Measurements from ENCODE around the gene OSBPL8. TPM values are rescaled to one million over a fixed set of nuclear protein-coding genes. Genes with fewer than 3 reads are reported as not detected.
"Not testable (repeated sequence)": the region's sequence is repeated elsewhere in the genome, so short reads cannot be mapped to it uniquely, and the experiment has no call there.

The OSBPL8 gene
- total RNA-seq, 1 donor from 2014 or later, result 118 TPM

DNA sequence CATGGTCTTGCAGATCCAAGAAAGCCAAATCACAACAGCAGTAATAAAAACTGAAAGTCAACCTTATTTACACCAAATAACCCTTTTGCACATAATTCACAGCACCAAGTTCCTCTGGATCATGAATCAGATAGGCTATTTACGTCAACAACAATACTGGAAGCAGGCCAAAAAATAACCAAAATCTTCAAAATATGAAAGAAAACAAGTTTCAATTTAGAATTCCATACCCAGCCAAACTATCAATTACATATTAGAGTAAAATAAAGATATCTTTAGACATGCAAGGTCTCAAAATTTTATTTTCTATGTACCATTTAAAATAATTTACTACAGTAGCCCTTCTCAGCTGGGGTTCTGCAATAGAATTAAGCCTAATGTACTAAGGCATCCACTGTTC is 134.6 kb downstream of the OSBPL8 start:
- intact Hi-C loops (cut with micrococcal nuclease), result no loop called here

DNA sequence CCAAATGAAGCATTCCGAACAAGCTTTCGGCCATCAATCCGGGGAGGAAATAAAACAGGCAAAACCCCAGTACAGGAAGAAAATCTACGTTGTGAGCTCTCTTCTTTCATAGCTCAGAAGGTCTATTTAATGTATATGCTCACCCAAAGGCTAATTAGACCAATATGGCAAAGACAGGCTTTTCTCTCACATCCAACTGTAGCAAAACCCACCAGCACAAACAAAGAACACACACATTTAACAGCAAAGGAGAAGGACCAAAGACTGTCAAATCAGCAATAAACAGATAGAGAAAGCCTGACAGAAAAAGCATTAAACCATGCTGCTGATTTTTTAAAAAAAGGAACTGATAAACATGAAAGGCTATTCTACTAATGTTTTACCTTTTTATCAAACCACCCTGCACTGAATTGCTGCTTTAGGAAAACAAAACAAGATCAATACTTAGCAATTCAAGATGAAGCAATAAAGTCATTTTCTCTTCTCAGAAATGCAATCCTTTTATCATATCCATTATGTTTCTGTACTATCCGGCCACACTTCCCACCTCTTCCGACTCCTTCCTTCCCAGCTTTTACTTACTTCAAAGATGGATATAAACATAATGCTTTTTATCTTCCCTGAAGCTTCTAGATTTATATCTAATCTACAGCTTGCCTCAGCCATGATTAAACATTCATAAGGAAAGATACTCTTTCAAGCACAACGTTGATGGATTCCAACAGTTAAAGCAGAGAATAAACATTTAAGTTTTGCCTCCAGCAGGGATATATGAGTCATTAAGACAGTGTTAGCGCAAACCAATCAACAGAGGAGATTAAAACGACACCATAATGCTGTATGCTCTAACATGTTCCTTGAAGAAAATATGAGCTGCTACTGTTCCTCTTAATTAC is 136.8 kb downstream of the OSBPL8 start:
- intact Hi-C loops (cut with micrococcal nuclease), result no loop called here

DNA sequence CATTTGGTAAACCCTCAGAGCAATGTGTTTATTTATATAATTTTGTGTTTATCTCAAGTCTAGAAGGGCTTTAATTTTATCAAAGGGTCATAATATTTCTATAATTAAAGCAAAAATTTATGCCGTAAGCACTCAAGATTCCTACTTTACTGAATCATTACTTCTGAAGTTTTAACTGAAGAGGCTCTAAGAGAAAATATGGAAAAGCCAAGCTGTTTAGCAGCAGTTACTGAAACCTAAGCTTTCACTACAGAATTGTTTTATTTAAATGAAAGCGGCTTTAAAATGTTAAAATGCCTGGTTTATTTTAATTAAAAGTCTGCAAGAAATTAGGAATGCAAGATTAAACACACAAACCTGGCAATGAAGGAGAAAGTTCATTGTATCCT is 137.4 kb downstream of the OSBPL8 start:
- intact Hi-C loops (cut with micrococcal nuclease), result no loop called here

DNA sequence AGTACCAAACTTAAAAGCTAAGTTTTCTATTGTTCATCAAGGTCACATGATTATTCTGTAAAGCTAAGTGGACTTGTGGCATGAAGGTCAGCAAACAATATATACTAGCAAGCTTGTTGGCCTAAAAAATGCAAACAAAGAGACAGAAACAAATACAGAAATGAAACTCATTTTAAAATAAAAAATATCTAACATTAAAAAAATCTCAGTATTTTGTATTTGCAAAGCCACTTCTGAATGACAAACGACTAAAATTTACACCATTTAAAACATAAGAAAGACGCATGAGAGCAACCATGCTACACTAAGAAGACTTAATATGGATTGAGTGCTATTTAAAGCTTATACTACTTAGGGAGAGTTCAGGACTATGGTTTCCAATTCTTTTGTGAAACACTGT is 138.5 kb downstream of the OSBPL8 start:
- intact Hi-C loops (cut with micrococcal nuclease), result no loop called here

DNA sequence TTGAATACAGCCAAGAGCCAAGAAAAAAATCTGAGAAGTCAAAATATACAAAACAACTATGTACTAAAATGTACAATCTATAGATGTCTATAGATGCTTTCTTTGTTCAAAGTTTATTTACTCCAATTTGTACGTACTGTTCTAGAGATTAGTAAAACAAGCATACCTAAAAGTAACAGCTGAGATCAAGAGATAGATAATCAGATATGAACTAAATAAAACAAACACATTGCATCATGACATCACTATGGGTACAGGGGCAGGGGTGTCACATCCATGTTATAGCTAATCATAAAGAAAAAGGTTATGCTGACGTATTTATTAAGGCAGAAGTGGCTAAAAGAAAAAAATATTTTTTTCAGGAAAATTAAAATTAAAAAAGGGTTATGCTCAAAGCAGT is 139.3 kb downstream of the OSBPL8 start:
- intact Hi-C loops (cut with micrococcal nuclease), result no loop called here

DNA sequence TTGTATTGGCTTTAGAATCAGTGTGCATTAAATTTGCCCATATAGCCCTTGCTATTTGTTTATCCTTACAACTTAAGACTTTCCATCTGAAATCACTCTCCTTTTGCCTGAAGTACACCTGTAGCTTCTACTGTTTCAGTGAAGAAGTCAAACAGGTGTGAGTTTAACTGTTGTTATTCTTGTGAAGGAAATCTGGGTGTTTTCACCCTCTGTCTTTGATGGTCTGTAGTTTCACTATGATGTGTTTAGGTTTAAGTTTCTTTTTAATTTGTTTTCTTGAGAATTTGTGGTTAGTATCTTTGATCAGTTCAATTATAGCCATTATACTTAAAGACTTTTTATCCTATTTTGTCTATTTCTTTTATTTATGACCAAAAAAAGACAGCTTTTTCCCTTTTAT is 142.5 kb downstream of the OSBPL8 start:
- intact Hi-C loops (cut with micrococcal nuclease), result no loop called here

DNA sequence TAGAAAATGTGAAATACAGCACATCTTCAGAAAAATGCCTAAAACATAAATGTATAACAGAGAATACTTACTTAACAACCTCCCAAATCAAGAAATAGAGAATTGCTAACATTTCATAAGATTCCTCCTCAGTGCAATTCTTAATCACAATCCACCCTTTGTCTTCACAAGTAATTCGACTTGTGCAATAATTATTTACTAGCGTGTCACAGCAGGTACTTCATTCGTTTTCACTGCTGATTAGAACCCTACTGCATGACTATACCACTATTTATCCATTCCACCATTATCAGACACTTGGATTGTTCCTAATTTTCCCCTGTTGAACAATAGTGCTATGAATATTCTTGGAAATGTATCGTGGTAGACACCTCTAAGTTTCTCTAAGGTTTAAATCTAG is 146.4 kb downstream of the OSBPL8 start:
- intact Hi-C loops (cut with micrococcal nuclease), result no loop called here

DNA sequence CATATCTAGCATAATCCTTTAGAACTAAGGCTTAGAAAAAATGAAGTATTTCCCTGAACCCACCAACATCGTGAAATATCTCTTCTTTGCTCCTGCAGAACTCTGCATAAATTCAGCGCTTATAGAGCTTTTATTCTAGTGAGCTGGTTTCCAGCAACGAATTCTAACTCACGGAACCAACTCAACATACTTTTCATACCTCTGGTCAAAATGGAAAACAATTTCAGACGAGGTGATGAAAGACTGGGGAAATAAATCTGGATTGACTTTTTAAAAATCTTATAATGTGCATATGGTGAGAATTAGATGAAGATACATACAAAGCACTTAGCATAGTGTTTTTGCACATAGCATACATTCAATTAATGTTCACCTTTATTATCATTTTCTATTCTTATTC is 148.8 kb downstream of the OSBPL8 start:
- intact Hi-C loops (cut with micrococcal nuclease), result no loop called here

DNA sequence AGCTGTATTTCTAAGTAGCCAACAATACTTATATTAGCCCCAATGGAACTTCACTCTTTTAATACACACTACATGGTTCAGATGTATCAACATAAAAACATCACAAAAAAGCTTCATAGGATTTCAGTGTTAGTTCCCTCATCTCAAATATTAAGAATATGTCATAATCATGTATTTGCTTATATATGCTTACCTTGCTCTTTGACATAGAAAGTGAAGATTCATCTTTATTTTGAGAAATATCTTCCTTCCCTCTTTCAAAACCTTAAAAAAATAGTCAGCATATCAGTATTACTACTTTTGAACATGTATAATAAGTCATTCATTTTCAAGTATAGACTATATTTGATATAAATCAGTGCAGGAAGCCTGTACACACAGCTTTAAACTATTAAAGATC is 149.2 kb downstream of the OSBPL8 start:
- intact Hi-C loops (cut with micrococcal nuclease), result no loop called here

DNA sequence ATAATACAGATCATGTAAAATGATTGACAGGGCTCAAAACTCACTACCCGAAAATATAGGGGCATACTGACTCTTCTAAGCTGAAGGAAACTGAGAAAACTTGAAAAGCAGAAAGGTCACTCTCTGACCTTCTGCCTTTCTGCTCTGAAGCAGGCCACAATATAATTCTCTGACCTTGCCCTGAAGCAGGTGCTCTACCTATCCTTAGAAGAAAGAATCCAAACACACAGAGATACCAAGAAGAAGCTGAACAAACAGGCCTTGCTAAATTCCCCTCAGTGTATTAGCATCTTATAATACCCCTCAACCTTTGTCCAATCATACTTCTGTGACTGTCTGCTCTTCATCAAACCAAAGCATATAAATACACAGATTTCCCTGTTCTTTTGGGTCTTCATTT is 150.5 kb downstream of the OSBPL8 start:
- intact Hi-C loops (cut with micrococcal nuclease), result no loop called here

DNA sequence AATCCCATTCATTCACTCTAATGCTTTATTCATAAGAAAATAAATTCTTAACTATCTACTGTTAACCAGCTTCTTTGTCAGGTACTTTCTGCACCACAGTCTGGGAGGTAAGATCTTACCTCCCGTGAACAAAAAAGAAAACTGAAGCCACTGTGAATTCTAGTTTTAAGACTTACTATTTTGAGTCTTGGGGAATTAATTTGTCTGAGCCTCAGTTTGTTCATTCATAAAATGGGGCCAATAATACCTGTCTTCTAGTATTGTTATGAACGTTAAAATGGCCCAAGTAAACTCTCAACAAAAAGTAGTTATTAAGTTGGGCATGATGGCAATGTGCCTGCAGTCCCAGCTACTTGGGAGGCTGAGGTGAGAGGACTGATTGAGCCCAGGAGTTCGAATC is 151.9 kb downstream of the OSBPL8 start:
- intact Hi-C loops (cut with micrococcal nuclease), result no loop called here

DNA sequence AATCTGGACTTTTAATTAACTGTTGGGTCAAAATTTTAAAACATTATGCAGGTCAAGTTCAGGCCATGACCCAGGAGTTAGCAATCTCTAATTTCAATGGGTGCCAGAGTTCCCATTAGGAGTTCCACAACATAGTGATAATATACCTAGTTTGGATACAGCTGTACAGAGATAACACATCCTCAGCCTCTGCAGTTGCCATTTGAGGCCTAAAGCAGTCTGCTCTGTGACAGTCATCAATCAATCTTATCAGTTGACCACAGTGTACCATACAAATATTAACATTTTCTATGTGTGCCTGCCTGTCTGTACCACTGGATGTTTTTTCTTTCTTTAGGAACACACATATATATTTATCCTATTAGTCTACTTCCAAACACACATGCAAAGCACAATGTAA is 157.3 kb downstream of the OSBPL8 start:
- intact Hi-C loops (cut with micrococcal nuclease), result no loop called here

DNA sequence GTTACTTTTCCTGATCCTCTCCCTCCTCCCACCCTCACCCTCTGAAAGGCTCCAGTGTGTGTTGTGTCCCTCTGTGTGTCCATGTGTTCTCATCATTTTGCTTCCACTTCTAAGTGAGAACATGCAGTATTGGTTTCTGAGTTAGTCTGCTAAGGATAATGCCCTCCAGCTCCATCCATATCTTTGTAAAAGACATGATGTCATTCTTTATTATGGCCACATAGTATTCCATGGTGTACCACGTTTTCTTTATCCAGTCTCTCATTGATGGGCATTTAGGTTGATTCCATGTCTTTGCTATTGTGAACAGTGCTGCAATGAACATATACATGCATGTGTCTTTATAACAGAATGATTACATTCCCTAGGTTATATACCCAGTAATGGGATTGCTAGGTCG is 159.4 kb downstream of the OSBPL8 start:
- intact Hi-C loops (cut with micrococcal nuclease), result no loop called here

DNA sequence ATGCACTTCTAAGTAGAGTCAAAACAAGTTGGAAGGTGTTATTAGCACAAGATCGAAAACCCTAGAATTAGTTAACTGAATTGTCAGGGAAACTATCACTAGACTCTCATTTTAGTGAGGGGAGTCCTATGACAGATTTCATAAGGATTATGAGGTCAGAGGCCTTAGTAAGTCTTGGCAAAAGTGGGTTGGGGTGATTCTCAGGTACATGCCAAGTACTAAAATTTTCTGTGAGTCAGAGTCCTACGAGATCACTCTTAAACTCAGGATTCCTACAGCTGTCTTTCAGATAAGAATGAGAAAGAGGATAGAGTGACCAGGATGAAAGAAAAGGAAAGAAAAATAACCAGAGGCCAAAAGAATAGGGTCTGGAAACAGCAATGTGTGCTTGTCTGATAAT is 160.5 kb downstream of the OSBPL8 start:
- intact Hi-C loops (cut with micrococcal nuclease), result no loop called here

DNA sequence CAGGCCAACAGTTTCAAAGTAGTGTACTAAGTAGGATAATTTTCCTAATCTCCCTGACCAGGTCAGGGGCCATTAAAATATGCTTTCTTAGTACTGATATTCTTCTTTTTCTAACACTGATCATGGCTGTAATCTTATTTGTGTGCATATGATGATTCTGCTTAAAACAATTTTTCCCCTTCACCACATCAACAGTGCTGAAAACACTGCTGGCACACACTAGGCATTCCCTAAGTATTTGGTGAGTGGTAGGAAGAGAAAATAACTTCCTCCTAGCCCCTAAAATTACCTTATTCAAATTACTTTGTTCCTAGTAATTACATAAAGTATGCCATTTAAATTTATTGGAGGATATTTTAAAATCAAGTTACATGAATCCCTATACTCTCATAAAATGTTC is 161.5 kb downstream of the OSBPL8 start:
- intact Hi-C loops (cut with micrococcal nuclease), result no loop called here

DNA sequence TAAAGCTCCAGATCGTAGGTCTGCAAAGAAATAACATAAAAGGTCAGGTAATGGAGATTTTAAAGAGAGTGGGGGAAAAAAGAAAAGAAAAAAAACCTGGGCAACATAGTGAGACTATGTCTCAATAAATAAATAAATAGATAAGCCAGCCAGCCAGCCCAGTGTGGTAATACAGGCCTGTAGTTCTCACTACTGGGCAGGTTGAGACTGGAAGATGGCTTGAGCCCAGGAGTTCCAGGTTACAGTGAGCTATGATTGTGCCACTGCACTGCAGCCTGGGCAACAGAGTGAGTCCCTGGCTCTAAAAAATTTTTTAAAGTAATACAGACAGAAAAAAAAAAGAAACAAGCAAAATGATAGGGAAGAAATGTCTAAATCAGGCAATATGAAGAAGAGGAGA is 168.1 kb downstream of the OSBPL8 start:
- intact Hi-C loops (cut with micrococcal nuclease), result no loop called here

DNA sequence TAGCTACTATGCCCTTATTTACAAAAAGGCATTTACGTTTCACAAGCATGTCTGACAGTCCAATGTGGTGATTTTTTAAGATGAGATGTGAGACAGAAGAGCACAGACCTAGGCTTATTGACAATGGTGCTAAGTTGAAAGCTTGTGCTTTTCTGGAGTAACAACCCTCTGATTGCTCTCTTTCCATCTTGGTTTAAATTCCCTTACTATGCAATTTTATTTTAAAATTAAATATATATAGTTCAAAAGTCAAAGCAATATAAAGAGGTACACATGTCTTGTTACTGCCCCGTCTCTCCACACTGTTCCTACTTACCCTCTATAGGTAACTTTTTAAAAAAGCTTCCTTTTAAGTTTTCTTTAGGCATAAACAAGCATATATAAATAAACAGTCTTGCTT is 172.0 kb downstream of the OSBPL8 start:
- intact Hi-C loops (cut with micrococcal nuclease), result no loop called here

DNA sequence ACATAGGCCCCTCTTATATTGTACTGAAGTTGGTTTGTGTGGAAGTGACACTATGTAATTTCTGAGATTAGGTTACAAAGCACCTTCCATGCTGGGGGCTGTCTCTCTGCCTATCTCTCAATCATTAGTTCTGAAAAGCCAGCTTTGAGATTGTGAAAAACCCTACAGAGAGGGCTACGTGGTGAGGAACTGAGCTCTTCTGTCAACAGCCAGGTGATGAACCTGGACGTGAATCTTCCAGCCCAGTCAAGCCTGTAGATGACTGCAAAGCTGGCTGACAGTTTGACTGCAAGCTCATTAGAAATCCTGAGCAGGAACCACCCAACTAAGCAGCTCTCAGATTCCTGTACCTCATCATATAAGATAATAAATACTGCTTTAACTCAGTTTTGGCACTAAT is 175.0 kb downstream of the OSBPL8 start:
- intact Hi-C loops (cut with micrococcal nuclease), result no loop called here

DNA sequence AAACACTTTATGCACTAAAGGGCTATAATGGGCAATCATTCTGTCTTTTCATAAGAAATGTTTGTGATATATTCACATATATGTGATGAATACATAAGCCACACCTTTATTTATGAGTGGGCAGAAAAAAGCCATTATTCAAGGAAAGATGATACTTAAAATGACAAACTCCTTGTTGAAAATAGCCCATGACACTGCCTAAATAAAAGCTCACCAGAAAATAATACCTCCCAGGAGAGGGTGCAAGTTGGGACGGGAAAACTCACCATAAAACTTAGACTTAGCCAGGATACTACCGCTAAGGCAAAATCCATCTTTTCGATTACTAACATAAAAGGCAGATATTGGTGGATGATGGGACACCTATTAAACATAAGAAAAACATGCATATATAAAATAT is 175.6 kb downstream of the OSBPL8 start:
- intact Hi-C loops (cut with micrococcal nuclease), result no loop called here

DNA sequence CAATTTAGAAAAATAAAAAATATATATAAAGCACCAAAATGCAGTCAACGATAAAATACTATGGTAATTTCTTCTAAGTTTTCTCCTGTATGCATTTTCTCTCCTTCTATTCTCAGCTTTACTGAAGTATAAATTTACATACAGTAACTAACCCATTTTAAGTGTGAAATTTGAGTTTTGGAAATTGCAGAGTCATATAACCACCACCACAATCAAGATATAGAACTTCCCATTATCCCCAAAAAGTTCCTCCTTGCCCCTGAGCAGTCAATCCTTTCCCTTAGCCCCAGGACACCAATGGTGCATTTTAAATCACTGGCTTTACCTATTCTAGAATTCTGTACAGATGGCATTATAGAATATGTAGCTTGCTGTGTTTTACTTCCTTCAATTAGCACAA is 180.3 kb downstream of the OSBPL8 start:
- intact Hi-C loops (cut with micrococcal nuclease), result no loop called here

DNA sequence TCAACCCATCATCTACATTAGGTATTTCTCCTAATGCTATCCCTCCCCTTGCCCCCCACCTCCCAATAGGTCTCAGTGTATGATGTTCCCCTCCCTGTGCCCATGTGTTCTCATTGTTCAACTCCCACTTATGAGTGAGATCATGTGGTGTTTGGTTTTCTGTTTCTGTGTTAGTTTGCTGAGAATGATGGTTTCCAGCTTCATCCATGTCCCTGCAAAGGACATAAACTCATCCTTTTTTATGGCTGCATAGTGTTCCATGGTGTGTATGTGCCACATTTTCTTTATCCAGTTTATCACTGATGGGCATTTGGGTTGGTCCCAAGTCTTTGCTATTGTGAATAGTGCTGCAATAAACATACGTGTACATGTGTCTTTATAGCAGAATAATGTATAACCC is 182.7 kb downstream of the OSBPL8 start:
- intact Hi-C loops (cut with micrococcal nuclease), result not testable (repeated sequence)

DNA sequence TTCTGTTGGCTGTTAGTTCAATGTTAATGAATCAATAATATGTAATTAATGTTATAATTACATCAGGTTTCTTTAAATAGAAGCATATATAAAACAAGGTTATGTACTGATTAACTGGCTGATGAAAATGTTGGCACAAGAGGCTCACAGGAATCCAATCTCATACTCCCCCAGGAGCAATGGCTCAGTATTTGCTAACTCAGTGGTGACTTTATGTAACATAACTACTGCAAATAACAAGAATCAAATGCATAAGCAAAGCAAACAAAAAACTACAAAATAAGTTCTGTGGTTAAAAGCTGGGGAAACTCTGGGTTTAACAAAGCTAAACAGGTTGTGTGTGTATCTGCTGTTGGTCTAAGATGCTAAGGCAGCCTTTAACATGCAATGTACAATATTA is 183.6 kb downstream of the OSBPL8 start:
- intact Hi-C loops (cut with micrococcal nuclease), result no loop called here

DNA sequence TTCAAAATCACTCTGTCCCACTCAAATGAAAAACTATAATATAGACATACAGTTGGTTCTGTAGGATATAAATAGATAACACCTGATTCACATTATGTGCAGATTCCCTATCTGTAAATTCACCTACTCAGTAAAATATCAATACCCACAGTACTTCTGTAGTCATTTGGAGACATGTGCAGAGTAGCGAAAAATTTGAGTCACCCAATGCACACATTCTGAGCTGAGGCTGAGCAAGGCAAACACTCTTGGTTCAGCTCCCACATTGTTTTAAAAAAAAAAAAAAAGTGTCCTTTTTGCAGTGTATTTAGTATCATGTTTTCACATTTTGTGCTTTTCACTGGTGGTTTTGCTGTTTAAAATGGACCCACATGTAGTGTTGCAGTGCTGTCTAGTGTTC is 184.1 kb downstream of the OSBPL8 start:
- intact Hi-C loops (cut with micrococcal nuclease), result no loop called here
